Keratinocyte (primary cell): Measurements from ENCODE around the gene TEKTIP1. TPM values are rescaled to one million over a fixed set of nuclear protein-coding genes. Genes with fewer than 3 reads are reported as not detected.

Experiments
- DNase-seq: peaks from one replicate; pipeline ENCODE4 v3.0.0-alpha.2; 2011; ENCODE audit warnings: low read depth, missing footprints, low spot score
- FAIRE-seq: peaks from 2 replicates; lab custom pipeline; 2011; peaks lifted over from hg19 to GRCh38; lab: Jason Lieb, UNC
- H2AFZ ChIP-seq: 2 replicates; pipeline ENCODE4 v1.6.0; 2012; ENCODE audit warnings: low read length, control low read depth, inconsistent platforms; ENCODE audit not compliant: control insufficient read depth
- H3K27ac ChIP-seq: 2 replicates; pipeline ENCODE4 v1.5.1; 2011; ENCODE audit warnings: low read length; ENCODE audit not compliant: control insufficient read depth, insufficient read depth
- H3K27me3 ChIP-seq: 3 replicates; pipeline ENCODE4 v1.6.0; 2011; ENCODE audit warnings: low read length; ENCODE audit not compliant: control insufficient read depth, insufficient read depth; ENCODE audit errors: extremely low read depth
- H3K36me3 ChIP-seq, 2 experiments: 2 replicates in 1 of 2; 3 replicates in 1 of 2; pipeline ENCODE4 v1.5.1; 2011; ENCODE audit warnings: low read length in 2 of 2, mild to moderate bottlenecking in 1 of 2; ENCODE audit not compliant: control insufficient read depth in 2 of 2, insufficient read depth in 2 of 2; ENCODE audit errors: extremely low read depth in 1 of 2
- H3K4me1 ChIP-seq: 3 replicates; pipeline ENCODE4 v1.5.1; 2011; ENCODE audit warnings: low read length; ENCODE audit not compliant: control insufficient read depth, insufficient read depth; ENCODE audit errors: extremely low read depth
- H3K4me2 ChIP-seq: 3 replicates; pipeline ENCODE4 v1.6.0; 2011; ENCODE audit warnings: low read depth, low read length; ENCODE audit not compliant: control insufficient read depth, insufficient read depth; ENCODE audit errors: extremely low read depth
- H3K4me3 ChIP-seq, 3 experiments: fragments of 200-600 bp in 1 of 3; sonication (generic) in 1 of 3; 2 replicates in 2 of 3; 3 replicates in 1 of 3; pipeline ENCODE4 v1.5.1; 2011 to 2016; ENCODE audit warnings: low read length in 3 of 3, mild to moderate bottlenecking in 3 of 3, control low read depth in 2 of 3, inconsistent platforms in 1 of 3, low read depth in 1 of 3, mixed read lengths in 1 of 3, mixed run types in 1 of 3, moderate library complexity in 1 of 3; ENCODE audit not compliant: control insufficient read depth in 2 of 3, insufficient read depth in 2 of 3; ENCODE audit errors: extremely low read depth in 1 of 3
- H3K79me2 ChIP-seq: 2 replicates; pipeline ENCODE4 v1.6.0; 2012; ENCODE audit warnings: low read length; ENCODE audit not compliant: control insufficient read depth, insufficient read depth
- H3K9ac ChIP-seq: 3 replicates; pipeline ENCODE4 v1.6.0; 2011; ENCODE audit warnings: low read length; ENCODE audit not compliant: control insufficient read depth, insufficient read depth; ENCODE audit errors: extremely low read depth
- H3K9me1 ChIP-seq: 3 replicates; pipeline ENCODE4 v1.6.0; 2011; ENCODE audit warnings: low read length; ENCODE audit not compliant: control insufficient read depth, insufficient read depth; ENCODE audit errors: extremely low read depth
- H3K9me3 ChIP-seq: 2 replicates; pipeline ENCODE4 v1.5.1; 2012; ENCODE audit warnings: low read depth, low read length; ENCODE audit not compliant: control insufficient read depth
- H4K20me1 ChIP-seq: 3 replicates; pipeline ENCODE4 v1.6.0; 2011; ENCODE audit warnings: low read length; ENCODE audit not compliant: control insufficient read depth, insufficient read depth; ENCODE audit errors: extremely low read depth
- EZH2 ChIP-seq: IDR thresholded peaks from one replicate; pipeline ENCODE4 v1.6.1; 2012; ENCODE audit warnings: inconsistent platforms, mild to moderate bottlenecking, low read length, moderate library complexity
- dilution Hi-C: fragments of 300-500 bp; cut with MboI; formaldehyde crosslinking; loops from one replicate; pipeline ENCODE4 v1.7.0; 2020; ENCODE audit warnings: low sequenced_read_pairs; ENCODE audit not compliant: extremely low pct_ligation_motif_present
- polyA plus RNA-seq, 5 experiments: library from polyadenylated mRNA; depleted of rRNA in 3 of 5; stranded (reverse) in 3 of 5; stranded (forward) in 1 of 5; unstranded in 1 of 5; fragments of >200 nt; gene quantifications; 1 replicate in 1 of 5; 2 replicates in 3 of 5; 3 replicates in 1 of 5; pipeline versions ENCODE4 v1.2.1 to v1.2.3, GENCODE V29; 2011 to 2012; ENCODE audit warnings: missing spikeins in 2 of 5, low read depth in 1 of 5, low replicate concordance in 1 of 5
- TF ChIP-seq, protein P1 (sequence below), 3 experiments: IDR thresholded peaks in 1 of 3; conservative IDR thresholded peaks in 1 of 3; optimal IDR thresholded peaks in 1 of 3; 2 replicates in 2 of 3; 3 replicates in 1 of 3; pipeline versions ENCODE3 to v1.5.1; 2011; ENCODE audit warnings: low read length in 3 of 3, mild to moderate bottlenecking in 3 of 3, moderate library complexity in 2 of 3, control low read depth in 1 of 3, inconsistent platforms in 1 of 3; ENCODE audit not compliant: insufficient read depth in 2 of 3; ENCODE audit errors: extremely low read depth in 1 of 3

TEKTIP1 gene
- polyA plus RNA-seq, 1 donor (not counting 4 experiments of a cell fraction or from before 2014, with no cell fraction given), result not detected

DNA sequence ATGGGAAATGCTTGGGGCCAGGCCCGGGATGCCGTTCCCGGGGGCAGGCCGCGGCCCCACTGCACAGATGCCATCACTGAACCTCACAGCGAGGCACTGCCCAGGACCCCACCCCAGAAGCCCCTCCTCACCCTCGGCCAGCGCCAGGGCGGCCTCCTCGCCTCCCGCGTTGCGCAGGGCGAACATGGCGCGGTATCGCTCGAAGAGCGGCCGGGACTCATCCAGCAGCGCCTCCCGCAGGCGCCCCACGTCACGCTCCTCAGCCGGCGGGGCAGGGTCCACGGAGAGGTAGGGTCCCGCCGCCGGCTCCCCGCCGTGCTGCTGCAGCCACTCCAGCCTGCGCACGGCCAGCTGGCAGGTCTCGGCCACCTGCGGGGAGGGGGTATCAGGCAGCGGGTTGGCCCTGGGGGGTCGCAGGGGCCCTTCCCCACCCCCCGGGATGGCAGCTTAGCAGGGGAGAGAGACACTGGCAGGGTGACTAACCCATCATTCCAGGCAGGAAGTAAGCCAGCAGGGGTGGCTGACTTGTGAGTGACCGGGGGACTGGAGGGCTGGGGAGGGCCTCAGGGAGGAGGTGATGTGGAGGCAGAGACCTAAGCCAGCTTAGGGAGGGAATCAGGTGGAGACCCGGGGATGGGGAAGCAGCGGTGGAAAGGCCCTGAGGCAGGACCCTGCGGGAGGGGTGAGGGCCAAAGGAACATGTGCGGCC, 46.7 kb upstream of the TEKTIP1 start:
- Histone ChIP-seq H4K20me1 (peaks cover 2% of the 10 kb centered on the region), H3K27ac (no peak overlapping the region), H3K9me1 (peaks cover 2% of the 10 kb centered on the region), H3K79me2 (peaks cover 5% of the 10 kb centered on the region), H3K4me1 (no peaks in the 10 kb centered on the region), H3K36me3 (peaks cover 13 to 23% of the 10 kb centered on the region in 2 experiments), H3K9ac (no peak overlapping the region), H3K27me3 (no peaks in the 10 kb centered on the region), H3K4me3 (no peak overlapping the region), H3K4me2 (no peak overlapping the region), H3K9me3 (no peaks in the 10 kb centered on the region), H2AFZ (no peak overlapping the region)
- DNase-seq (no peak), FAIRE-seq (no peak)
- TF ChIP-seq, protein P1, sequence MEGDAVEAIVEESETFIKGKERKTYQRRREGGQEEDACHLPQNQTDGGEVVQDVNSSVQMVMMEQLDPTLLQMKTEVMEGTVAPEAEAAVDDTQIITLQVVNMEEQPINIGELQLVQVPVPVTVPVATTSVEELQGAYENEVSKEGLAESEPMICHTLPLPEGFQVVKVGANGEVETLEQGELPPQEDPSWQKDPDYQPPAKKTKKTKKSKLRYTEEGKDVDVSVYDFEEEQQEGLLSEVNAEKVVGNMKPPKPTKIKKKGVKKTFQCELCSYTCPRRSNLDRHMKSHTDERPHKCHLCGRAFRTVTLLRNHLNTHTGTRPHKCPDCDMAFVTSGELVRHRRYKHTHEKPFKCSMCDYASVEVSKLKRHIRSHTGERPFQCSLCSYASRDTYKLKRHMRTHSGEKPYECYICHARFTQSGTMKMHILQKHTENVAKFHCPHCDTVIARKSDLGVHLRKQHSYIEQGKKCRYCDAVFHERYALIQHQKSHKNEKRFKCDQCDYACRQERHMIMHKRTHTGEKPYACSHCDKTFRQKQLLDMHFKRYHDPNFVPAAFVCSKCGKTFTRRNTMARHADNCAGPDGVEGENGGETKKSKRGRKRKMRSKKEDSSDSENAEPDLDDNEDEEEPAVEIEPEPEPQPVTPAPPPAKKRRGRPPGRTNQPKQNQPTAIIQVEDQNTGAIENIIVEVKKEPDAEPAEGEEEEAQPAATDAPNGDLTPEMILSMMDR (optimal IDR thresholded peaks at IDR 0.05 in 1 of 3, IDR thresholded peaks at IDR 0.05 in 1 of 3, conservative IDR thresholded peaks at IDR 0.05 in 1 of 3; ENCODE audit: extremely low read depth in 1 of 3, insufficient read depth in 2 of 3, low read length in 3 of 3), result no peak
- no peak for TF ChIP-seq EZH2
- dilution Hi-C loops, result no loop called here

GRCh38 chr19:3492919-3493318, 46.1 kb upstream of the TEKTIP1 start:
- Histone ChIP-seq H3K9me3 (no peaks in the 10 kb centered on the region), H4K20me1 (peaks cover 2% of the 10 kb centered on the region), H3K36me3 (peaks cover 13 to 27% of the 10 kb centered on the region in 2 experiments), H3K4me2 (no peak overlapping the region), H2AFZ (no peak overlapping the region), H3K9ac (no peak overlapping the region), H3K79me2 (peaks cover 9% of the 10 kb centered on the region), H3K9me1 (peaks cover 2% of the 10 kb centered on the region), H3K4me3 (no peak overlapping the region), H3K4me1 (no peaks in the 10 kb centered on the region), H3K27me3 (no peaks in the 10 kb centered on the region), H3K27ac (no peak overlapping the region)
- TF ChIP-seq, protein P1 (optimal IDR thresholded peaks at IDR 0.05 in 1 of 3, IDR thresholded peaks at IDR 0.05 in 1 of 3, conservative IDR thresholded peaks at IDR 0.05 in 1 of 3; ENCODE audit: extremely low read depth in 1 of 3, insufficient read depth in 2 of 3, low read length in 3 of 3), result no peak
- no peak for TF ChIP-seq EZH2
- DNase-seq (no peak), FAIRE-seq (no peak)
- dilution Hi-C loops, result no loop called here
